K562 (cell line): Measurements from ENCODE around the gene TRPC4. TPM values are rescaled to one million over a fixed set of nuclear protein-coding genes. Genes with fewer than 3 reads are reported as not detected.

ENCODE experiments used
- ATAC-seq: fragments of 200-7000 bp; cut with Tn5 transposase; 3 replicates; pipeline ENCODE4 v1.9.1; 2020; ENCODE audit warnings: moderate library complexity
- BruUV-seq: library from RNA; stranded (reverse); fragments of 400-500 nt; replicated peaks from 2 replicates; lab custom pipeline; 2021; lab: Mats Ljungman, UMichigan
- CTCF ChIA-PET: fragments of 300-600 bp; formaldehyde crosslinking; extraction: SDS; loops from one replicate; lab custom pipeline; 2021; ENCODE audit warnings: low intra/inter-chr PET ratio; lab: Yijun Ruan, JAX
- POLR2A ChIA-PET: fragments of 300-600, 350-650 bp; sonication (Branson Sonifier 250); formaldehyde crosslinking; extraction: SDS; loops from one replicate; lab custom pipeline; 2021; ENCODE audit warnings: antibody characterized with exemption, inconsistent platforms; lab: Yijun Ruan, JAX
- DNase-seq, 4 experiments: peaks; one replicate each; pipeline versions ENCODE4 v3.0.0 to v3.0.0-alpha.2; 2011 to 2018; ENCODE audit warnings: low spot score in 3 of 4, mixed read lengths in 3 of 4; ENCODE audit errors: extremely low read depth in 1 of 4
- FAIRE-seq: peaks from 2 replicates; lab custom pipeline; 2011; peaks lifted over from hg19 to GRCh38; lab: Jason Lieb, UNC
- H2AFZ ChIP-seq: 2 replicates; pipeline ENCODE4 v1.6.0; 2011; ENCODE audit warnings: low read depth, low read length, control low read depth, inconsistent platforms
- H3K27ac ChIP-seq: fragments of 200-600 bp; 3 replicates; pipeline ENCODE4 v1.8.0; 2011; ENCODE audit warnings: low read depth, mild to moderate bottlenecking, control low read depth, inconsistent platforms, low read length, moderate library complexity, mixed read lengths; ENCODE audit errors: extremely low read depth
- H3K27me3 ChIP-seq, 2 experiments: fragments of 300-600 bp in 1 of 2; 2 replicates in 1 of 2; 3 replicates in 1 of 2; pipeline versions ENCODE4 v1.6.0 to v1.8.0; 2011; ENCODE audit warnings: inconsistent platforms in 2 of 2, low read length in 2 of 2, mild to moderate bottlenecking in 1 of 2, mixed read lengths in 1 of 2, moderate library complexity in 1 of 2; ENCODE audit not compliant: control insufficient read depth in 2 of 2, insufficient read depth in 2 of 2
- H3K36me3 ChIP-seq: fragments of 300-600 bp; 3 replicates; pipeline ENCODE4 v1.8.0; 2011; ENCODE audit warnings: mild to moderate bottlenecking, low read length, inconsistent platforms; ENCODE audit not compliant: control insufficient read depth, insufficient read depth
- H3K4me1 ChIP-seq, 2 experiments: fragments of 200-600 bp in 1 of 2; replicated peaks in 1 of 2; 2 replicates in 1 of 2; 3 replicates in 1 of 2; pipeline versions ENCODE4 v1.5.1 to v1.8.0; 2011; ENCODE audit warnings: inconsistent platforms in 2 of 2, low read length in 2 of 2, mild to moderate bottlenecking in 1 of 2, mixed read lengths in 1 of 2, moderate library complexity in 1 of 2; ENCODE audit not compliant: control insufficient read depth in 2 of 2, insufficient read depth in 2 of 2
- H3K4me2 ChIP-seq: 2 replicates; pipeline ENCODE4 v1.6.1; 2011; ENCODE audit warnings: low read length, control low read depth, inconsistent platforms, mixed read lengths; ENCODE audit not compliant: insufficient read depth
- H3K4me3 ChIP-seq: fragments of 200-600 bp; sonication (generic), shearing (Covaris generic); 2 replicates; pipeline ENCODE4 v1.5.1; 2016; ENCODE audit warnings: control low read depth, inconsistent platforms
- H3K79me2 ChIP-seq: fragments of 200-600 bp; 3 replicates; pipeline ENCODE4 v1.8.0; 2011; ENCODE audit warnings: low read length, inconsistent platforms; ENCODE audit not compliant: control insufficient read depth, insufficient read depth
- H3K9ac ChIP-seq, 2 experiments: 2 replicates each; pipeline versions ENCODE4 v1.6.0 to v1.6.1; 2011; ENCODE audit warnings: low read depth in 2 of 2, low read length in 2 of 2, control low read depth in 1 of 2, inconsistent platforms in 1 of 2, mild to moderate bottlenecking in 1 of 2, mixed read lengths in 1 of 2; ENCODE audit not compliant: insufficient read depth in 1 of 2
- H3K9me1 ChIP-seq: one replicate; pipeline ENCODE4 v1.6.0; 2011; ENCODE audit warnings: inconsistent platforms, mild to moderate bottlenecking, low read length, moderate library complexity; ENCODE audit not compliant: control insufficient read depth, insufficient read depth
- H3K9me3 ChIP-seq: replicated peaks from 2 replicates; pipeline ENCODE4 v1.5.1; 2011; ENCODE audit warnings: low read depth, low read length, inconsistent platforms; ENCODE audit not compliant: control insufficient read depth, insufficient read depth
- H4K20me1 ChIP-seq: replicated peaks from 2 replicates; pipeline ENCODE4 v1.6.1; 2011; ENCODE audit warnings: low read length, inconsistent platforms, mixed read lengths; ENCODE audit not compliant: control insufficient read depth, insufficient read depth
- CC2D1A ChIP-seq: fragments of 450-650 bp; IDR thresholded peaks from 2 replicates; pipeline ENCODE4 v1.6.1; 2017; ENCODE audit warnings: mild to moderate bottlenecking
- HNRNPL ChIP-seq: fragments of 200-400 bp; formaldehyde crosslinking; IDR thresholded peaks from 2 replicates; pipeline ENCODE4 v1.6.1; 2017; ENCODE audit warnings: low read depth, mild to moderate bottlenecking, low read length
- JUNB ChIP-seq: fragments of 450-650 bp; formaldehyde crosslinking; conservative IDR thresholded peaks from 2 replicates; pipeline ENCODE4 v1.4.0; 2020; ENCODE audit warnings: mild to moderate bottlenecking
- KDM5B ChIP-seq: fragments of 200-600 bp; sonication (generic); IDR thresholded peaks from 2 replicates; pipeline ENCODE4 v1.6.1; 2012; ENCODE audit warnings: low read depth, mild to moderate bottlenecking, moderate library complexity, low read length, control low read depth, inconsistent platforms; ENCODE audit not compliant: insufficient replicate concordance
- NFRKB ChIP-seq: fragments of 450-650 bp; IDR thresholded peaks from 2 replicates; pipeline ENCODE4 v1.6.1; 2016; ENCODE audit warnings: low read depth
- RFX5 ChIP-seq: IDR thresholded peaks from 2 replicates; pipeline ENCODE4 v1.6.1; 2011; ENCODE audit warnings: low read depth, mild to moderate bottlenecking, improper control_type of control experiment, low read length
- SPI1 ChIP-seq: IDR thresholded peaks from 2 replicates; pipeline ENCODE4 v1.6.1; 2011; ENCODE audit warnings: low read depth, low read length, control low read depth, borderline replicate concordance
- TGIF2 ChIP-seq: sonication (generic); formaldehyde crosslinking; IDR thresholded peaks from 2 replicates; pipeline ENCODE4 v1.8.1; 2022; ENCODE audit warnings: mild to moderate bottlenecking, missing genetic modification reagents, moderate library complexity
- ZNF431 ChIP-seq: sonication (generic); formaldehyde crosslinking; IDR thresholded peaks from 2 replicates; pipeline ENCODE4 v1.8.0; 2022; ENCODE audit warnings: mild to moderate bottlenecking, missing genetic modification reagents
- WGBS: fragments of 100-300 bp; shearing (Covaris generic); methylation state at CpG from one replicate; pipeline ENCODE4 v1.1.6; 2016; ENCODE audit warnings: low coverage, mixed read lengths; ENCODE audit not compliant: insufficient coverage; ENCODE audit errors: missing lambda C conversion rate; 5-methylcytosine and 5-hydroxymethylcytosine counted together
- in situ Hi-C: fragments of 300-500 bp; cut with MboI; formaldehyde crosslinking; loops from 4 replicates; pipeline ENCODE4 v1.15.0; 2018; ENCODE audit warnings: inconsistent platforms, mixed read lengths
- intact Hi-C: fragments of 100-400 bp; cut with micrococcal nuclease; formaldehyde crosslinking; loops from 2 replicates; pipeline ENCODE4 v1.14.2; 2022
- polyA plus RNA-seq, 8 experiments: library from polyadenylated mRNA; depleted of rRNA in 4 of 8; stranded (reverse) in 5 of 8; unstranded in 3 of 8; fragments of >200 nt; fragmentation: Nextera tagmentation in 2 of 8; fragmentation: Illumina TruSeq in 1 of 8; extraction: Ambion mirVana in 2 of 8; extraction: Trizol in 1 of 8; gene quantifications; 2 replicates each; pipeline versions ENCODE4 v1.2.1 to v1.2.3, GENCODE V29; 2011 to 2014; ENCODE audit warnings: inconsistent platforms in 1 of 8, missing spikeins in 1 of 8
- total RNA-seq, 7 experiments: library from RNA; depleted of rRNA in 6 of 7; stranded (reverse); fragments of >200 nt in 6 of 7; fragmentation: Illumina TruSeq in 2 of 7; extraction: Trizol in 2 of 7; gene quantifications; 2 replicates each; pipeline versions ENCODE4 v1.2.1 to v1.2.3, GENCODE V29; 2011 to 2021; ENCODE audit warnings: low replicate concordance in 1 of 7
- TF ChIP-seq, protein P1 (sequence below), 2 experiments: fragments of 200-800 bp in 1 of 2; sonication (Bioruptor generic) in 1 of 2; sonication (generic) in 1 of 2; formaldehyde crosslinking in 1 of 2; IDR thresholded peaks in 1 of 2; conservative IDR thresholded peaks in 1 of 2; 2 replicates each; pipeline versions ENCODE4 v1.5.0 to v1.6.1; 2016 to 2020; ENCODE audit warnings: missing compliant biosample characterization in 1 of 2, missing genetic modification characterization in 1 of 2, missing genetic modification reagents in 1 of 2
- TF ChIP-seq, protein P2 (sequence below): sonication (generic); formaldehyde crosslinking; IDR thresholded peaks from 2 replicates; pipeline ENCODE4 v1.8.1; 2023; ENCODE audit warnings: mild to moderate bottlenecking, missing genetic modification reagents
- TF ChIP-seq, protein P3 (sequence below): fragments of 450-650 bp; IDR thresholded peaks from 2 replicates; pipeline ENCODE4 v1.6.1; 2018; ENCODE audit not compliant: partially characterized antibody

Gene TRPC4
- total and polyA plus RNA-seq, 9 of the 15 experiments (the other 6 are each of a cell fraction or from before 2014, with no cell fraction given), result 0.03 to 0.04 TPM; not detected in 7

DNA sequence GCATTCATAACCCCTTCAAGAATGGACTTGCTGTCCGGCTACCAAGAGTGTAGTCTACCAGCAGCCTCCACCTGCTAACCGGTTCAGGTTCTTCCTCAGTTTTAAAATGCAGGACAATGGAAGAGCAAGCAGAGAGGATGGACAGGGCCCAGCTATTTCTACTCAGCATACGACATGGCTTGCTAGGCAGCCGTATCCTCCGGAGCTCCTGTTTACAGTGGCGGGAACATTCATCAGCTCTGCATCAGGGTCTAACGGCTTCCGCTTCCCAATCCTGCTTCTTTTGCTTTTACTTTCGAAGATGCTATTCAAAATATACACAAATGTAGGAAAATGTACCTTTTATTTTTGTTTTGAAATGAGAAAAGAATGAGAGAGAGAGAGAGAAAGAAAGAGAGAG is 118.5 kb downstream of the TRPC4 start (continued):
- TF ChIP-seq, protein P1, sequence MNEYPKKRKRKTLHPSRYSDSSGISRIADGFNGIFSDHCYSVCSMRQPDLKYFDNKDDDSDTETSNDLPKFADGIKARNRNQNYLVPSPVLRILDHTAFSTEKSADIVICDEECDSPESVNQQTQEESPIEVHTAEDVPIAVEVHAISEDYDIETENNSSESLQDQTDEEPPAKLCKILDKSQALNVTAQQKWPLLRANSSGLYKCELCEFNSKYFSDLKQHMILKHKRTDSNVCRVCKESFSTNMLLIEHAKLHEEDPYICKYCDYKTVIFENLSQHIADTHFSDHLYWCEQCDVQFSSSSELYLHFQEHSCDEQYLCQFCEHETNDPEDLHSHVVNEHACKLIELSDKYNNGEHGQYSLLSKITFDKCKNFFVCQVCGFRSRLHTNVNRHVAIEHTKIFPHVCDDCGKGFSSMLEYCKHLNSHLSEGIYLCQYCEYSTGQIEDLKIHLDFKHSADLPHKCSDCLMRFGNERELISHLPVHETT (CRISPR knock-in tag; conservative IDR thresholded peaks at IDR 0.05 in 1 of 2, IDR thresholded peaks at IDR 0.05 in 1 of 2), result no peak
- no peak for TF ChIP-seq TGIF2 (CRISPR knock-in tag)
- TF ChIP-seq RFX5, result no peak

DNA sequence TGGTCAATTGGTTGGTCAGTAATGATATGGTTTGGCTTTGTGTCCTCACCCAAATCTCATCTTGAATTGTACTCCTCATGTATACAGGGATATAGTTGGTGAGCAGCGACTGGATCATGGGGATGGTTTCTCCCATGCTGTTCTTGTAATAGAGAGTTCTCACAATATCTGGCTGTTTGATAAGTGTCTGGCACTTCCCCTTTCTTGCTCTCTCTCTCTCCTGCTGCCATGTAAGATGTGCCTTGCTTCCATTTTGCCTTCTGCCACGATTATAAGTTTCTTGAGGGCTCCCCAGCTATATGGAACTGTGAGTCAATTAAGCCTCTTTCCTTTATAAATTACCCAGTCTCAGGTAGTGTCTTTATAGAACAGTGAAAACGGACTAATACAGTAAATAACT is 120.7 kb downstream of the TRPC4 start:
- CTCF ChIA-PET, result no interaction called here
- Histone ChIP-seq H3K4me2 (no peak overlapping the region), H3K4me3 (no peak overlapping the region), H3K9ac (no peak overlapping the region), H3K79me2 (no peaks in the 10 kb centered on the region), H3K4me1 (no peaks in the 10 kb centered on the region), H3K27ac (no peak overlapping the region), H3K9me3 (no peaks in the 10 kb centered on the region), H4K20me1 (no peaks in the 10 kb centered on the region), H2AFZ (no peak overlapping the region), H3K27me3 (no peaks in the 10 kb centered on the region), H3K9me1 (no peaks in the 10 kb centered on the region), H3K36me3 (no peaks in the 10 kb centered on the region)
- WGBS, result 0% methylated on average over 3 of the region's 3 CpGs
- no TSS peak for BruUV-seq
- TF ChIP-seq CC2D1A, result no peak
- TF ChIP-seq HNRNPL, result no peak
- TF ChIP-seq, protein P2, sequence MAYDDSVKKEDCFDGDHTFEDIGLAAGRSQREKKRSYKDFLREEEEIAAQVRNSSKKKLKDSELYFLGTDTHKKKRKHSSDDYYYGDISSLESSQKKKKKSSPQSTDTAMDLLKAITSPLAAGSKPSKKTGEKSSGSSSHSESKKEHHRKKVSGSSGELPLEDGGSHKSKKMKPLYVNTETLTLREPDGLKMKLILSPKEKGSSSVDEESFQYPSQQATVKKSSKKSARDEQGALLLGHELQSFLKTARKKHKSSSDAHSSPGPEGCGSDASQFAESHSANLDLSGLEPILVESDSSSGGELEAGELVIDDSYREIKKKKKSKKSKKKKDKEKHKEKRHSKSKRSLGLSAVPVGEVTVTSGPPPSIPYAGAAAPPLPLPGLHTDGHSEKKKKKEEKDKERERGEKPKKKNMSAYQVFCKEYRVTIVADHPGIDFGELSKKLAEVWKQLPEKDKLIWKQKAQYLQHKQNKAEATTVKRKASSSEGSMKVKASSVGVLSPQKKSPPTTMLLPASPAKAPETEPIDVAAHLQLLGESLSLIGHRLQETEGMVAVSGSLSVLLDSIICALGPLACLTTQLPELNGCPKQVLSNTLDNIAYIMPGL, result no peak
- no peak for TF ChIP-seq KDM5B
- TF ChIP-seq, protein P3, sequence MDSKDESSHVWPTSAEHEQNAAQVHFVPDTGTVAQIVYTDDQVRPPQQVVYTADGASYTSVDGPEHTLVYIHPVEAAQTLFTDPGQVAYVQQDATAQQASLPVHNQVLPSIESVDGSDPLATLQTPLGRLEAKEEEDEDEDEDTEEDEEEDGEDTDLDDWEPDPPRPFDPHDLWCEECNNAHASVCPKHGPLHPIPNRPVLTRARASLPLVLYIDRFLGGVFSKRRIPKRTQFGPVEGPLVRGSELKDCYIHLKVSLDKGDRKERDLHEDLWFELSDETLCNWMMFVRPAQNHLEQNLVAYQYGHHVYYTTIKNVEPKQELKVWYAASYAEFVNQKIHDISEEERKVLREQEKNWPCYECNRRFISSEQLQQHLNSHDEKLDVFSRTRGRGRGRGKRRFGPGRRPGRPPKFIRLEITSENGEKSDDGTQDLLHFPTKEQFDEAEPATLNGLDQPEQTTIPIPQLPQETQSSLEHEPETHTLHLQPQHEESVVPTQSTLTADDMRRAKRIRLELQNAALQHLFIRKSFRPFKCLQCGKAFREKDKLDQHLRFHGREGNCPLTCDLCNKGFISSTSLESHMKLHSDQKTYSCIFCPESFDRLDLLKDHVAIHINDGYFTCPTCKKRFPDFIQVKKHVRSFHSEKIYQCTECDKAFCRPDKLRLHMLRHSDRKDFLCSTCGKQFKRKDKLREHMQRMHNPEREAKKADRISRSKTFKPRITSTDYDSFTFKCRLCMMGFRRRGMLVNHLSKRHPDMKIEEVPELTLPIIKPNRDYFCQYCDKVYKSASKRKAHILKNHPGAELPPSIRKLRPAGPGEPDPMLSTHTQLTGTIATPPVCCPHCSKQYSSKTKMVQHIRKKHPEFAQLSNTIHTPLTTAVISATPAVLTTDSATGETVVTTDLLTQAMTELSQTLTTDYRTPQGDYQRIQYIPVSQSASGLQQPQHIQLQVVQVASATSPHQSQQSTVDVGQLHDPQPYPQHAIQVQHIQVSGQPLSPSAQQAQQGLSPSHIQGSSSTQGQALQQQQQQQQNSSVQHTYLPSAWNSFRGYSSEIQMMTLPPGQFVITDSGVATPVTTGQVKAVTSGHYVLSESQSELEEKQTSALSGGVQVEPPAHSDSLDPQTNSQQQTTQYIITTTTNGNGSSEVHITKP, result no peak
- no peak for TF ChIP-seq NFRKB
- TF ChIP-seq JUNB (CRISPR knock-in tag), result no peak
- 0 out of 2 replicates have a peak, but pooled peaks have one; percentile 50 for TF ChIP-seq ZNF431 (CRISPR knock-in tag)
- peak; percentile 82 for TF ChIP-seq SPI1
- ATAC-seq (no peak), DNase-seq (no peak), FAIRE-seq (no peak)
- intact Hi-C loops, result no loop called here
- in situ Hi-C loops, result no loop called here
- POLR2A ChIA-PET, result no interaction called here
